HG02798 (cell line): ENCODE data around the gene GALNT7.
"Not testable (repeated sequence)": the region's sequence is repeated elsewhere in the genome, so short reads cannot be mapped to it uniquely, and the experiment has no call there.

Experiments
- ATAC-seq: cut with Tn5 transposase; IDR thresholded peaks from one replicate; pipeline ENCODE4 v1.9.1; 2021; ENCODE audit warnings: mild to moderate bottlenecking; ENCODE audit not compliant: unreplicated experiment, poor library complexity

GALNT7 gene

GRCh38 chr4:173168396-173169177 is at the start of gene GALNT7:
Gene GALNT7, plus strand, starts transcription at chr4:173168811. Its CDS starts 25 bp downstream, at chr4:173168836.
- ATAC-seq: peak; percentile 41

- ATAC-seq: not testable (repeated sequence)
Measured at GRCh38 chr4:173118819-173119218, 49.8 kb upstream of the GALNT7 start.

GRCh38 chr4:173119818-173120217 is 48.8 kb upstream of the GALNT7 start:
- no peak for ATAC-seq

- ATAC-seq: peak; percentile 98
Measured at GRCh38 chr4:173121076-173121561, 47.5 kb upstream of the GALNT7 start.

GRCh38 chr4:173124209-173124865 is 44.3 kb upstream of the GALNT7 start:
- ATAC-seq: no peak

- no peak for ATAC-seq
Measured at GRCh38 chr4:173125216-173125812, 43.3 kb upstream of the GALNT7 start.

- no peak for ATAC-seq
Measured at GRCh38 chr4:173128199-173128890, 40.3 kb upstream of the GALNT7 start.

- ATAC-seq: no peak
Measured at GRCh38 chr4:173130687-173131086, 37.9 kb upstream of the GALNT7 start.

GRCh38 chr4:173134426-173134825 is 34.2 kb upstream of the GALNT7 start:
- no peak for ATAC-seq

GRCh38 chr4:173135241-173135847 is 33.3 kb upstream of the GALNT7 start:
- ATAC-seq: no peak

GRCh38 chr4:173138624-173139023 is 30.0 kb upstream of the GALNT7 start:
- no peak for ATAC-seq

GRCh38 chr4:173139561-173139960 is 29.1 kb upstream of the GALNT7 start:
- ATAC-seq: no peak

- ATAC-seq: no peak
Measured at GRCh38 chr4:173145131-173145530, 23.5 kb upstream of the GALNT7 start.

- no peak for ATAC-seq
Measured at GRCh38 chr4:173146456-173146855, 22.2 kb upstream of the GALNT7 start.

- no peak for ATAC-seq
Measured at GRCh38 chr4:173151496-173151895, 17.1 kb upstream of the GALNT7 start.

- no peak for ATAC-seq
Measured at GRCh38 chr4:173152104-173152503, 16.5 kb upstream of the GALNT7 start.

- ATAC-seq: no peak
Measured at GRCh38 chr4:173153445-173153844, 15.2 kb upstream of the GALNT7 start.

- no peak for ATAC-seq
Measured at GRCh38 chr4:173159791-173160190, 8.8 kb upstream of the GALNT7 start.

- ATAC-seq: no peak
Measured at GRCh38 chr4:173160871-173161270, 7.7 kb upstream of the GALNT7 start.

- ATAC-seq: no peak
Measured at GRCh38 chr4:173161311-173161710, 7.3 kb upstream of the GALNT7 start.
